ENCODE measurements around the gene ZDHHC12. TPM values are rescaled to one million over a fixed set of nuclear protein-coding genes. Genes with fewer than 3 reads are reported as not detected.

ZDHHC12 gene
- total RNA-seq, 2 donors from 2014 or later: 69.9 to 129 TPM

DNA sequence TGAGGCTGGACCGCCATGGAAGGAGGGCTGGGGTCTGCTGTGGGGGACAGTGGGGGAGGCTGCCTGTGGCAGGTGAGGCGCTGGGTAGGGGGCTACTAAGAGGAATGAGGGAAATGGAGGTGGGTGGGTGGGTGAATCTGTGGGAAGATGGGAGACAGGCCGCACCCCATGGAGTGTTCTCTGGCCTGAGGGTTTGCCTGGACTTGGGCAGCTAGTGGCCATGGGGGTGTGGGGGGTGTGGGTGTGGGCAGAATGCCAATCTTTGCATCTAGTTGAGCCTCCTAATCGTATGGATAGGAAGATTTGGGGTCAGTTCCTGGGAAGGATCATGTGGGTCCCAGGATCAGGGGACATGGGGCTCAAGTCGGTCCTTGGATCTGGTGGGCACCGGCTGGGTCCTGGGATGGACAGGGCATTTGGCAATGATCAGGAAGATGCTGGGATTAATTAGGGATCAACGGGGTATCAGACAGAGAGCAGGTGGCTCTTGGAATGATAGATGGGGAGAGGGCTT is 518 bp downstream of the ZDHHC12 start:
- Histone ChIP-seq H3K4me3 (peak overlapping the region; percentile 96), H3K9ac (ENCODE audit: low read depth in 2 of 2, low read length in 2 of 2) (peak overlapping the region; percentile 81 to 97), H3K27ac (peak overlapping the region; percentile 89), H3K27me3 (no peaks in the 10 kb centered on the region), H3K4me1 (no peaks in the 10 kb centered on the region), H3K36me3 (no peaks in the 10 kb centered on the region), H3K9me3 (no peaks in the 10 kb centered on the region)
- TF ChIP-seq, protein P1, sequence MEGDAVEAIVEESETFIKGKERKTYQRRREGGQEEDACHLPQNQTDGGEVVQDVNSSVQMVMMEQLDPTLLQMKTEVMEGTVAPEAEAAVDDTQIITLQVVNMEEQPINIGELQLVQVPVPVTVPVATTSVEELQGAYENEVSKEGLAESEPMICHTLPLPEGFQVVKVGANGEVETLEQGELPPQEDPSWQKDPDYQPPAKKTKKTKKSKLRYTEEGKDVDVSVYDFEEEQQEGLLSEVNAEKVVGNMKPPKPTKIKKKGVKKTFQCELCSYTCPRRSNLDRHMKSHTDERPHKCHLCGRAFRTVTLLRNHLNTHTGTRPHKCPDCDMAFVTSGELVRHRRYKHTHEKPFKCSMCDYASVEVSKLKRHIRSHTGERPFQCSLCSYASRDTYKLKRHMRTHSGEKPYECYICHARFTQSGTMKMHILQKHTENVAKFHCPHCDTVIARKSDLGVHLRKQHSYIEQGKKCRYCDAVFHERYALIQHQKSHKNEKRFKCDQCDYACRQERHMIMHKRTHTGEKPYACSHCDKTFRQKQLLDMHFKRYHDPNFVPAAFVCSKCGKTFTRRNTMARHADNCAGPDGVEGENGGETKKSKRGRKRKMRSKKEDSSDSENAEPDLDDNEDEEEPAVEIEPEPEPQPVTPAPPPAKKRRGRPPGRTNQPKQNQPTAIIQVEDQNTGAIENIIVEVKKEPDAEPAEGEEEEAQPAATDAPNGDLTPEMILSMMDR (IDR thresholded peaks at IDR 0.05): no peak
- intact Hi-C loops (cut with DNase I): no loop called here
- peak; percentile 37 for DNase-seq

DNA sequence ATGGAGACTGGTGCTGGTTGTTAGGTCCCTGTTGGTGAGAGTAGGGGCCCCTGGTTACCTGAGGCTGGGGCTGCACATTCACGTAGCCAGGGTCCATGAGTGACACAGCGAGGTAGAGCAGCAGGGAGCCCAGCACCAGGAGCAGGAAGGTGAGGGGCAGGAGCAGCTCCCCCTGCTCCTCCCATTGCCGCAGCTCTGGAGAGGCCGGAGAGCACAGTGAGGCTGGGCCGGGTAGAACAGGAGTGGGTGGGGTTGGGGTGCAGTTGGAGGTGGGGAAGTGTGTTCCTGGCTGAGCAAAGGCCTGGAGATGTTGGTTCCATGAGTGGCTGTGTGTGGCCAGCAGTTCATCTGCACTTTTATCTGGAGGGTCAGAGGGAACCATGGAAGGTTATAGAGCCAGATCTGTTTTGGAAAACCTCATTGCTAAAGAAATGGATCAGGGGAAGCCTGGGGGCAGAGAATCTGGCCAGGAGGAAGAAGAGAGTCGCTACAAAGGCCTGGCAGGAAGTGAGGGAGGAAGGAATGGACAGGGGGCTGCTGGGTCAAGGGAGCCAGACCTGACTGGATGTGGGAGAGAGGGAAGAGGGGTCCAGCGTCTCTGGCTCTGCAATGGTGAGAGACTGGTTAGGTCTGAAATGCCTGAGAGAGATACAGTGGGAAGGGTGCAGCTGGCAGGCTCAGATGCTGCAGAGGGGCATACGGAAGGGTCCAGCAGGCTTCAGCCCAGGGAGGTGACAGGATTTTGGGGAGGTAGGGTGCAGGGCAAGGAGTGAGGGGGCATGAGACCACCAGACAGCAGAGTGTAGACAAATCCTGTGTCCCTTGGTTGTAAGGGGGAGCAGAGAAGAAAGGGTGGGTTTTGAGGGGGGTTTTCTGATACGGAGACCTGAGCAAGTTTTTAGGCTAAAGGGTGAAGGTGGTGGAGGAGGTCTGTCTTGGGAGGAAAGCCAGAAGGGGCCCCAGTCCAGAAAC is 1.3 kb downstream of the ZDHHC12 start:
- no peak overlapping the region for H3K27ac ChIP-seq
- TF ChIP-seq, protein P1 (IDR thresholded peaks at IDR 0.05): no peak
- no peak for DNase-seq
- intact Hi-C loops (cut with DNase I): no loop called here
- H3K9me3 ChIP-seq: no peaks in the 10 kb centered on the region
- H3K27me3 ChIP-seq: no peaks in the 10 kb centered on the region
- H3K4me3 ChIP-seq: no peak overlapping the region
- peak overlapping the region in 1 of 2 donors; percentile 97 for H3K9ac ChIP-seq (ENCODE audit: low read depth in 2 of 2, low read length in 2 of 2)
- no peaks in the 10 kb centered on the region for H3K4me1 ChIP-seq
- no peaks in the 10 kb centered on the region for H3K36me3 ChIP-seq

DNA sequence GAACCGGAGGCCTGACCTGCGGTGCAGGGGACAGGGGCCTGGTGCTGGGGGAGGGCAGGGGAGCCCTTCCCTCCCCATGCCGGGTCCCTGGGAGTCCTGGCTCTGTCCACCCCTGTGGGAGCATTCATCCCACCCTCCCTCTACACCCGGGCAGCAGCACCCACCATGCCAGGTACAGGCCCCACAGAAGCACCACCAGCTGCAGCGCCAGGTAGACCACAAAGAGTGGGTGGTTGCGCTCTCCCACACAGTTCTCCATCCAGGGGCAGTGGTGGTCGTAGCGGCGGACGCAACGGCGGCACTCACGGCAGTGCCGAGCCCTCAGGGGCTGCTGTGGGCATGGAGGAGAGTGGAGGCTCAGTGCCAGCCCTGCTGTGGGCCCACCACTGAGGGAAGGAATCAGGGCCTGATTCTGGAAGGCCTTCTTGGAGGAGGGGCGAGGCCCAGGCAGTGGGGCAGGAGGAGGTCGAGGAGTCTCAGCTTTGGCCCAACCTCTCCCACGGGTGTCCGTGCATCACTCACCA is 2.4 kb downstream of the ZDHHC12 start:
- TF ChIP-seq, protein P1 (IDR thresholded peaks at IDR 0.05): no peak
- Histone ChIP-seq H3K9ac (ENCODE audit: low read depth in 2 of 2, low read length in 2 of 2) (no peak overlapping the region), H3K4me3 (no peak overlapping the region), H3K27ac (no peak overlapping the region), H3K4me1 (no peaks in the 10 kb centered on the region), H3K27me3 (no peaks in the 10 kb centered on the region), H3K9me3 (no peaks in the 10 kb centered on the region), H3K36me3 (no peaks in the 10 kb centered on the region)
- intact Hi-C loops (cut with DNase I): no loop called here
- no peak for DNase-seq

DNA sequence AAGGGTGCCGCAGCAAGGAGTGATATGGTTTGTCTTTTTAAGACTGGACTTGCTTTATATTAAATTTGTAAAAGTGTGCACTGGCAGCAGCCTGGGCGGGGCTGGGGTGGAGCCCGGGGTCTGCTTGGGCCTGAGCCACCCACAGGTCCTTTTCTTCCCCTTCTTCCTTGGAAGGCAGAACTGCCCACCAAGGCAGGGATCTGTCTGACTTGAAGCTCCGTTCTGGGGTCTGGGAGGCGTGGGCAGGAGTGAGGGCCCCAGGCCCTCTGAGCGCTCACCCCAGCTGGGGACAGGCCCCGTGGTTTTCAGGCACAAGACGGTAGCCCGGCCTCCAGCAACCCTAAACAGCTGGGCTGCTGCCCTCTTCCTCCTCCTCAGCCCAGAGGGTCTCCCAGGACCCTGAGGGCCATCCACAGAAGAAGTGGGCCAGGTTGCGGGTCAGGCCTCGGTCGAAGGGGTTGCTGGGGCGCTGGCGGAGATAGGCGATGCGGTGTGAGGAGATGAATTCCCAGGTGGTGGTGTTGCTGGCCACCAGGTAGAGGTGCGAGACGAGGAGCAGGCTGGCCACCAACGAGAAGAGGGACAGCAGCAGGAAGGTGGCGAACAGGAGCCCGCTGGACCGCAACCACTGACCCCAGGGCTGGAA is 3.0 kb downstream of the ZDHHC12 start:
- DNase-seq: no peak
- no peaks in the 10 kb centered on the region for H3K4me1 ChIP-seq
- no peaks in the 10 kb centered on the region for H3K27me3 ChIP-seq
- TF ChIP-seq, protein P1 (IDR thresholded peaks at IDR 0.05): no peak
- no peak overlapping the region for H3K4me3 ChIP-seq
- intact Hi-C loops (cut with DNase I): no loop called here
- H3K27ac ChIP-seq: no peak overlapping the region
- no peak overlapping the region for H3K9ac ChIP-seq (ENCODE audit: low read depth in 2 of 2, low read length in 2 of 2)
- H3K36me3 ChIP-seq: no peaks in the 10 kb centered on the region
- H3K9me3 ChIP-seq: no peaks in the 10 kb centered on the region

DNA sequence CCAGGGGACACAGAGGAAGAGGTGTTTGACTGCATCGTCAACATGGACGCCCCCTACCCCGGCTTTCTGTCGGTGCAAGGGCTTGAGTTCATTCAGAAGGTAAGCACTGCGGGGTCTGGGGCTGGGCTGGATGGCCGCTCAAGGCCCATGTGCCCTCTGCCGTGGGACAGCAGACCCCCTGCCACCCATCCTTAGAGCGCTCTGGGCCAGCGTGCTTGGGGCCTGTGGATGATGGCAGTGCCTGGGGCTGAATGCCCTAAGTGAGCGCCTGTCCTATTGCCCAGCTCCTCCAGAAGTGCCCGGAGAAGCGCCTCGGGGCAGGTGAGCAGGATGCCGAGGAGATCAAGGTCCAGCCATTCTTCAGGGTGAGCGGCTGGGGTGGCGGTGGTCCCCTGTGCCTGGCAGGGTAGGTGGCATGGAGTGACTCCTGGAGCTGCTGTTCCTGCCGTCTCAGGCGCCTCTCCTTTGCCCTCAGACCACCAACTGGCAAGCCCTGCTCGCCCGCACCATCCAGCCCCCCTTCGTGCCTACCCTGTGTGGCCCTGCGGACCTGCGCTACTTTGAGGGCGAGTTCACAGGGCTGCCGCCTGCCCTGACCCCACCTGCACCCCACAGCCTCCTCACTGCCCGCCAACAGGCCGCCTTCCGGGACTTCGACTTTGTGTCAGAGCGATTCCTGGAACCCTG is 3.9 kb downstream of the ZDHHC12 start:
- Histone ChIP-seq H3K9me3 (no peaks in the 10 kb centered on the region), H3K4me3 (no peak overlapping the region), H3K27ac (no peak overlapping the region), H3K9ac (ENCODE audit: low read depth in 2 of 2, low read length in 2 of 2) (peak overlapping the region; percentile 35 to 46), H3K27me3 (no peaks in the 10 kb centered on the region), H3K36me3 (no peaks in the 10 kb centered on the region), H3K4me1 (no peaks in the 10 kb centered on the region)
- intact Hi-C loops (cut with DNase I): no loop called here
- TF ChIP-seq, protein P1 (IDR thresholded peaks at IDR 0.05): no peak
- DNase-seq: no peak
